ENCODE data around the gene HNRNPUL1. TPM values are rescaled to one million over a fixed set of nuclear protein-coding genes. Genes with fewer than 3 reads are reported as not detected.

Gene HNRNPUL1
- total and polyA plus RNA-seq, 9 of the 15 experiments (the other 6 are each of a cell fraction or from before 2014, with no cell fraction given), result 7.3 to 211 (median 85.0) TPM

DNA sequence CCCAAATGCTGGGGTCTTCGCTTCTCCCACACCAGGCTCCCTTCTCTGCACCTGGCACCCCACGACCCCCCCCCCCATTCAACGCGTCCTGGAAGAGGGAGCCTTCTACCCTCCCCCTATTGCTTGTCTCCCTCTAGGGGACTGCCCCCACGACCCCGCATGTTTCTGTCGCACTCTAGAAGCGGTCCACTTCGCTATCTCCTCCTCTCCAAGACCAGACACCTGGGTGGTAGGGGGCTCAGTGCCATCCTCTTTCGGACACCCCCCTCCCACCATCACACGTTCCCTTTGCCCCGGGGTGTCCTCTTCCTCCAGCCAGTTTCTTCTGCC is 88.1 kb downstream of the HNRNPUL1 start (continued):
- TF ChIP-seq, protein P1, sequence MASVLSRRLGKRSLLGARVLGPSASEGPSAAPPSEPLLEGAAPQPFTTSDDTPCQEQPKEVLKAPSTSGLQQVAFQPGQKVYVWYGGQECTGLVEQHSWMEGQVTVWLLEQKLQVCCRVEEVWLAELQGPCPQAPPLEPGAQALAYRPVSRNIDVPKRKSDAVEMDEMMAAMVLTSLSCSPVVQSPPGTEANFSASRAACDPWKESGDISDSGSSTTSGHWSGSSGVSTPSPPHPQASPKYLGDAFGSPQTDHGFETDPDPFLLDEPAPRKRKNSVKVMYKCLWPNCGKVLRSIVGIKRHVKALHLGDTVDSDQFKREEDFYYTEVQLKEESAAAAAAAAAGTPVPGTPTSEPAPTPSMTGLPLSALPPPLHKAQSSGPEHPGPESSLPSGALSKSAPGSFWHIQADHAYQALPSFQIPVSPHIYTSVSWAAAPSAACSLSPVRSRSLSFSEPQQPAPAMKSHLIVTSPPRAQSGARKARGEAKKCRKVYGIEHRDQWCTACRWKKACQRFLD (CRISPR knock-in tag; IDR thresholded peaks at IDR 0.05), result 0 out of 2 replicates have a peak, but pooled peaks have one; percentile 19
- TF ChIP-seq MTA2 (IDR thresholded peaks at IDR 0.05; ENCODE audit: low read depth) (no peak), U2AF1 (optimal IDR thresholded peaks at IDR 0.05; ENCODE audit: low read depth, low read length) (no peak), ZNF445 (CRISPR knock-in tag; IDR thresholded peaks at IDR 0.05; ENCODE audit: low read depth) (no peak), ZSCAN32 (CRISPR knock-in tag; IDR thresholded peaks at IDR 0.05) (no peak), MGA (IDR thresholded peaks at IDR 0.05) (no peak), SIN3A (IDR thresholded peaks at IDR 0.05; ENCODE audit: borderline replicate concordance in 2 of 2, control insufficient read depth in 1 of 2, low read depth in 2 of 2, low read length in 2 of 2) (peak in 1 of 2 experiments; percentile 24; a peak in 1 of 4 replicates), MCM3 (IDR thresholded peaks at IDR 0.05) (no peak), SUPT5H (IDR thresholded peaks at IDR 0.05) (0 out of 2 replicates have a peak, but pooled peaks have one; percentile 11), AFF1 (IDR thresholded peaks at IDR 0.05; ENCODE audit: low read depth in 1 of 2, partially characterized antibody in 2 of 2) (peak in 1 of 2 experiments; percentile 19)

Data from K562 (cell line).